Measurements from ENCODE around the gene METRN.

DNA sequence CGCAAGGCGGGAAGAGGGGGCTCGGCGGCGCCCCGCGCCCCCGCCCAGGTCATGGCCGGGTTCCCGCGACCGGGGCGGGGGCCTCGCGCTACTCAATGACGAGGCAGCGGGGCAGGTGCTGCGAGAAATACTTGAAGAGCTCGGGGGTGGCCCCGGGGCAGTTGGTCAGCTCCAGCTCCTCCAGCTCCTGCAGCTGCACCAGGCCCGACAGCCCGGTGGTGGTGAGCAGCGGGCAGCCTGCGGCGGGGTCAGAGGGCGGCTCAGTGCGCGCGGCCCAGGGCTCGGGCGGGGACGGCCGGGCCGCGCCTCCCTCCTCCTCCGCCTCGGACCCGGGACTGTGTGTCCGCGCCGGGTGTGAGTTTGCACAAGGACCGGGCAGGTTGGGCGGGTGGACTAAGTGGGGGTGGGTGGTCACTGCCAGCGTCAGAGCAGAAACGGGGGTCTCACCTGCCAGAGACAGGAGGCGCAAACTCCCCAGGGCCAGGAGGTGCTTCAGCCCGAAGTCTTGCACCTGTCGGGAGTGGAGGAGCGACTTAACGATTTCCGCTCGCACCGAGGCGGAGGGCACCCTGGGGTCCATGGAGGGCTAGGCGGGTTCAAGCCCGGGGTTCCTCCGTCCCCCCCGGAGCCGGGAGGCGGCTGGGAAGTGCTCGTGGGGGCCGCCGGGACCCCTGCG, 20.6 kb upstream of the METRN start:
- TF ChIP-seq, protein P1, sequence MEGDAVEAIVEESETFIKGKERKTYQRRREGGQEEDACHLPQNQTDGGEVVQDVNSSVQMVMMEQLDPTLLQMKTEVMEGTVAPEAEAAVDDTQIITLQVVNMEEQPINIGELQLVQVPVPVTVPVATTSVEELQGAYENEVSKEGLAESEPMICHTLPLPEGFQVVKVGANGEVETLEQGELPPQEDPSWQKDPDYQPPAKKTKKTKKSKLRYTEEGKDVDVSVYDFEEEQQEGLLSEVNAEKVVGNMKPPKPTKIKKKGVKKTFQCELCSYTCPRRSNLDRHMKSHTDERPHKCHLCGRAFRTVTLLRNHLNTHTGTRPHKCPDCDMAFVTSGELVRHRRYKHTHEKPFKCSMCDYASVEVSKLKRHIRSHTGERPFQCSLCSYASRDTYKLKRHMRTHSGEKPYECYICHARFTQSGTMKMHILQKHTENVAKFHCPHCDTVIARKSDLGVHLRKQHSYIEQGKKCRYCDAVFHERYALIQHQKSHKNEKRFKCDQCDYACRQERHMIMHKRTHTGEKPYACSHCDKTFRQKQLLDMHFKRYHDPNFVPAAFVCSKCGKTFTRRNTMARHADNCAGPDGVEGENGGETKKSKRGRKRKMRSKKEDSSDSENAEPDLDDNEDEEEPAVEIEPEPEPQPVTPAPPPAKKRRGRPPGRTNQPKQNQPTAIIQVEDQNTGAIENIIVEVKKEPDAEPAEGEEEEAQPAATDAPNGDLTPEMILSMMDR (conservative IDR thresholded peaks at IDR 0.05; ENCODE audit: low read length): no peak
- TF ChIP-seq EZH2phosphoT487 (IDR thresholded peaks at IDR 0.05; ENCODE audit: borderline replicate concordance): no peak

All from Loucy (cell line).